AG04449 (cell line): ENCODE measurements around the gene PTCD2.

Experiments used
- CTCF ChIA-PET: fragments of 350-600 bp; formaldehyde crosslinking; extraction: SDS; loops from one replicate; lab custom pipeline; 2021; ENCODE audit warnings: antibody characterized with exemption; lab: Yijun Ruan, JAX
- POLR2A ChIA-PET: fragments of 400-600, 350-600 bp; formaldehyde crosslinking; extraction: SDS; loops from one replicate; lab custom pipeline; 2020; ENCODE audit warnings: antibody characterized with exemption, inconsistent platforms; lab: Yijun Ruan, JAX
- DNase-seq: peaks from one replicate; pipeline ENCODE4 v3.0.0-alpha.2; 2010; ENCODE audit warnings: low read depth, low spot score
- H3K4me3 ChIP-seq: 2 replicates; pipeline ENCODE4 v1.5.1; 2011; ENCODE audit warnings: low read depth, mild to moderate bottlenecking, control low read depth, low read length
- TF ChIP-seq, protein P1 (sequence below): IDR thresholded peaks from one replicate; pipeline ENCODE4 v1.5.1; 2011; ENCODE audit warnings: mild to moderate bottlenecking, moderate library complexity, low read length, control low read depth, inconsistent platforms; ENCODE audit not compliant: insufficient read depth; ENCODE audit errors: missing control alignments

Gene PTCD2

DNA sequence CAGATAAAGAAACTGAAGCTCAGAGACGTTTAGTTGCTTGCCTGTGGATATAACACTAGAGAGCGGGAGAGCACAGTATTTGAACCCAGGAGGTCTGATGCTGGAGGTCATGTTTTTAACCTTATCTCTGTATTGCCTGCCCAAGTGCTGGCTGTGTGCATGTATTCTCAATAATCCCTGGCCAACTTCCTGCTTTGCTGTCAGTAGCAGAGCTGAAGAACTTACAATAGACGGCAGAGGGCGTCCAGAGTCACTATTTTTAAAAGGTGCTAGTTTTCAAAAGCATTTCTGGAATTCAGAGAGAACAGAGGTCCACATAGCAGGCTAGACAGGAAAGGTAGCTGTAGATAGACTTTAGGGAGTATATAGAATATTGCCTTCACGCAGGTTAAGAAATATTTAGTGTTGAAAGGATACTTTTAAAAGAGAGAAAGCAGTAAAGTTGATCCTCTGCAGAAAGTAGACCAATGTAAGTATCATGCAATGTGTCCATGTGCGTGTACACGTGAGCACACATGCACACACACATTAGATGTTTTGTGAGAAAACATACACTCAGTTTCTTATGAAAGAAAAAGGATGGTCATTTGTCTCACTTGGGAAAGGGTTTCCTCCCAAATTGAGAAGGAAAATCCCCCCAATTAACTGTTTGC is 46.3 kb downstream of the PTCD2 start:
- POLR2A ChIA-PET: interaction anchor here (0.7 kb wide), 1 partner anchor 484 kb away, joined by 3 read pairs; no protein-coding TSS in a partner anchor
- TF ChIP-seq, protein P1, sequence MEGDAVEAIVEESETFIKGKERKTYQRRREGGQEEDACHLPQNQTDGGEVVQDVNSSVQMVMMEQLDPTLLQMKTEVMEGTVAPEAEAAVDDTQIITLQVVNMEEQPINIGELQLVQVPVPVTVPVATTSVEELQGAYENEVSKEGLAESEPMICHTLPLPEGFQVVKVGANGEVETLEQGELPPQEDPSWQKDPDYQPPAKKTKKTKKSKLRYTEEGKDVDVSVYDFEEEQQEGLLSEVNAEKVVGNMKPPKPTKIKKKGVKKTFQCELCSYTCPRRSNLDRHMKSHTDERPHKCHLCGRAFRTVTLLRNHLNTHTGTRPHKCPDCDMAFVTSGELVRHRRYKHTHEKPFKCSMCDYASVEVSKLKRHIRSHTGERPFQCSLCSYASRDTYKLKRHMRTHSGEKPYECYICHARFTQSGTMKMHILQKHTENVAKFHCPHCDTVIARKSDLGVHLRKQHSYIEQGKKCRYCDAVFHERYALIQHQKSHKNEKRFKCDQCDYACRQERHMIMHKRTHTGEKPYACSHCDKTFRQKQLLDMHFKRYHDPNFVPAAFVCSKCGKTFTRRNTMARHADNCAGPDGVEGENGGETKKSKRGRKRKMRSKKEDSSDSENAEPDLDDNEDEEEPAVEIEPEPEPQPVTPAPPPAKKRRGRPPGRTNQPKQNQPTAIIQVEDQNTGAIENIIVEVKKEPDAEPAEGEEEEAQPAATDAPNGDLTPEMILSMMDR: peak; percentile 60
- CTCF ChIA-PET: interaction anchor here (0.7 to 5.2 kb wide), 46 partner anchors 9 to 547 kb away, joined by 3 to 121 read pairs (median 5); partner anchors contain the start of genes TNPO1 and ZNF366
- no peak overlapping the region for H3K4me3 ChIP-seq
- no peak for DNase-seq

DNA sequence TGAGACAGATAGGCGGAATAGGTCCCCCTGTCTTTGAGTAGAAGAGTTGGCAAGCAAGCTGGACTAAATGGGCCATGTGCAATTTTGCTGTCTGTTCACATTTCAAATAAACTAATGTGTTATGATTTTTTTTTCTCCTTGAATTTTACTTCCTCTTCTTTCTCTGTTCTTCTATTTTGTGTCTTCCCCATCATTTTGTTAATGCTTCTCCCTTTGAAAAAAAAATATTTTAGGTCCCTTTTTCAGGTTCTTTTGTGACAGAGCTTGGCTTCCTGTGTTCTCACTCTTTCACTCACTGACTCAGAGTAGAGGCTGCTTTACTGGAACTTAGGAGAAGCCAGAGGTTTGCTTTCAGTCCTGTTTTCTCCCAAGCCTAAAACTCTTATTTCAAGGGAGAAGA is 48.1 kb downstream of the PTCD2 start:
- CTCF ChIA-PET: interaction anchor here (1.4 to 5.2 kb wide), 5 partner anchors 10 to 160 kb away, joined by 3 to 121 read pairs (median 4); no protein-coding TSS in a partner anchor
- TF ChIP-seq, protein P1: no peak
- POLR2A ChIA-PET: no interaction called here
- DNase-seq: no peak
- H3K4me3 ChIP-seq: no peak overlapping the region

GRCh38 chr5:72369301-72369700 is 49.1 kb downstream of the PTCD2 start:
- CTCF ChIA-PET: interaction anchor here (0.8 to 5.2 kb wide), 6 partner anchors 9 to 242 kb away, joined by 3 to 121 read pairs (median 4); no protein-coding TSS in a partner anchor
- TF ChIP-seq, protein P1: no peak

DNA sequence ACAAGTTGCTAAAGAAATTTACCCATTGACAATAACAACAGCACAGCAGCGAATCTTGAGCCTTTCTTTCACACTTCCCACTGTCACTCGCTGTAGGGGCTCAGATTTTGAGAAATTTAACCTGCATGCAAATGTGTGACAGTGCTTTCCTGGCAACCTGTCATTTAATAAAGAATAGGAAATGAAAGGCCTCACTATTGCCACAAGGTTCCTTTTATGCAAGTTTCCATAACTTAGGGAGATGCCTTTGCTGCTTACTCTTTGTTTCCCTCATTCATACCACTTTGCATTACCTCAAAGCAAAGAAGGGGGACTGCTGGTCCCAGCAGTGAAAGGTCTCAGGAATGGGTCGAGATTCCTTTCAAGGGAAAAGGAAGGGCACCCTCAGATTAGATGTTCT is 49.5 kb downstream of the PTCD2 start:
- no peak overlapping the region for H3K4me3 ChIP-seq
- ChIA-PET CTCF (interaction anchor here (0.8 to 5.2 kb wide), 6 partner anchors 8 to 242 kb away, joined by 3 to 121 read pairs (median 4); no protein-coding TSS in a partner anchor), POLR2A (no interaction called here)
- TF ChIP-seq, protein P1: no peak
- DNase-seq: no peak

More at GRCh38 chr5:72369301-72369700, 49.1 kb downstream of the PTCD2 start:
- no peak for DNase-seq
- POLR2A ChIA-PET: no interaction called here
- no peak overlapping the region for H3K4me3 ChIP-seq

DNA sequence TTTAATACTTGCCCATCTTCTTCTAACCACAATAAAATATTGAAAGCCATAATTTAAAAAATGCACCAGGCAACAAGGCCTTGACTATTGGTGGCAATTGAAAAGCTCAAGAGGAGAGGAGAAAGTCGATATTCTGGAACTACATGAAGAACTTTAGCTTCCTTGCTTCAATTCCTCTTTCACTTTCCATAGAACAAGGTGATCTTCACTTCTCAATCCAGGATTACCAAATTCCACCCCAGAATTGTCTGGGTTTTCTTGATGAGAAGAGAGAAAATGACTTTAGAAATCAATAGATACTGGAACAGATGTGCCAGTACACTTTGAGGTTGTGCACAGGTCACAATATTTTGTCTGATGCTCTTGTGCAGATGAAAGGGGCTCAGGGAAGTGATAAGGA is 52.2 kb downstream of the PTCD2 start:
- CTCF ChIA-PET: interaction anchor here (0.7 to 1.7 kb wide), 4 partner anchors 11 to 157 kb away, joined by 3 to 4 read pairs (median 3); no protein-coding TSS in a partner anchor
- no peak for DNase-seq
- TF ChIP-seq, protein P1: no peak
- POLR2A ChIA-PET: no interaction called here
- no peak overlapping the region for H3K4me3 ChIP-seq

DNA sequence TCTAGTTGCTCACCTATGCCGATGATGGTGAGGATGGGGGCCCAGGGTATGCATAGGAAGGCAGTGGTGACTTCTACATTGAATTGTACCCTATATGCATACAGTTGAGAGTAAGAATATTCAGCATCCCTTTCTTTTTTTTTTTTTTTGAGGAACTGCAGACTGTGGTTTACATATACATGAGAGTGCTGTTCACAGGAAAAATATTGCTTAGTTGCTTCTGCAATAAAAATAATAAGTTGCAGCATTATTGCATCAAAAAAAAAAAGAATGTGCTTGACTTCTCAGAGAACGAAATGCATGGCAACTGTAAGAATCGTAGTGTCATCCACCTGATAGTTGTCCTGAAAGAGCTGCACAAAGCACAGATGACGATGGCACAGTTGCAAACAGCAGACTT is 52.8 kb downstream of the PTCD2 start:
- ChIA-PET CTCF (interaction anchor here (0.7 to 1.7 kb wide), 4 partner anchors 11 to 151 kb away, joined by 3 to 4 read pairs (median 3); no protein-coding TSS in a partner anchor), POLR2A (no interaction called here)
- TF ChIP-seq, protein P1: no peak
- no peak for DNase-seq
- no peak overlapping the region for H3K4me3 ChIP-seq
